Retinal pigment epithelial cell (primary cell): ENCODE results near the gene GLCE.
"Not testable (repeated sequence)": the region's sequence is repeated elsewhere in the genome, so short reads cannot be mapped to it uniquely, and the experiment has no call there.

ENCODE experiments used
- DNase-seq: peaks from one replicate; pipeline ENCODE4 v3.0.0-alpha.2; 2010; ENCODE audit warnings: low read depth
- H3K4me3 ChIP-seq: 2 replicates; pipeline ENCODE4 v1.5.1; 2011; ENCODE audit warnings: mild to moderate bottlenecking, low read length, control low read depth, moderate library complexity
- TF ChIP-seq, protein P1 (sequence below): conservative IDR thresholded peaks from 2 replicates; pipeline ENCODE4 v1.5.1; 2011; ENCODE audit warnings: low read depth, low read length, control low read depth, inconsistent platforms

The GLCE gene

GRCh38 chr15:69297642-69298353 is 137.4 kb downstream of the GLCE start:
- no peak for DNase-seq
- TF ChIP-seq, protein P1, sequence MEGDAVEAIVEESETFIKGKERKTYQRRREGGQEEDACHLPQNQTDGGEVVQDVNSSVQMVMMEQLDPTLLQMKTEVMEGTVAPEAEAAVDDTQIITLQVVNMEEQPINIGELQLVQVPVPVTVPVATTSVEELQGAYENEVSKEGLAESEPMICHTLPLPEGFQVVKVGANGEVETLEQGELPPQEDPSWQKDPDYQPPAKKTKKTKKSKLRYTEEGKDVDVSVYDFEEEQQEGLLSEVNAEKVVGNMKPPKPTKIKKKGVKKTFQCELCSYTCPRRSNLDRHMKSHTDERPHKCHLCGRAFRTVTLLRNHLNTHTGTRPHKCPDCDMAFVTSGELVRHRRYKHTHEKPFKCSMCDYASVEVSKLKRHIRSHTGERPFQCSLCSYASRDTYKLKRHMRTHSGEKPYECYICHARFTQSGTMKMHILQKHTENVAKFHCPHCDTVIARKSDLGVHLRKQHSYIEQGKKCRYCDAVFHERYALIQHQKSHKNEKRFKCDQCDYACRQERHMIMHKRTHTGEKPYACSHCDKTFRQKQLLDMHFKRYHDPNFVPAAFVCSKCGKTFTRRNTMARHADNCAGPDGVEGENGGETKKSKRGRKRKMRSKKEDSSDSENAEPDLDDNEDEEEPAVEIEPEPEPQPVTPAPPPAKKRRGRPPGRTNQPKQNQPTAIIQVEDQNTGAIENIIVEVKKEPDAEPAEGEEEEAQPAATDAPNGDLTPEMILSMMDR, result no peak

DNA sequence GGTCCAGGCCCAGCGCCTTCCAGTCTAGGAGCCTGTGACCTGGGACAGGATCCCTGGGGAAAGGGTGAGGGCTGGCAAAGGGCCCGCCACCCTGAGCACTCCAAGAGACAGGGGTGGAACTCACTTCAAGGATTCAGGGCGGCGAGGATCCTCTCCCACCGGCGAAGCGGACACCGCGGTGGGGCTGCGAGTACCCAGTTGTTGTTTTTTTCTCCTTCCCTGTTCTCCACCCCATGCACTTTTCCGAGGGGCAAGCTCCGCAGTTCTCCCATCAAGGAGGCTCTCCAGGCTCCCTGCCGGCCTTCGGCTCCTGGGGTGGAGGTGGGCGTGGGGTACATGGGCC is 137.9 kb downstream of the GLCE start:
- no peak for DNase-seq
- TF ChIP-seq, protein P1, result no peak

More at GRCh38 chr15:69297642-69298353, 137.4 kb downstream of the GLCE start:
- no peak overlapping the region for H3K4me3 ChIP-seq

GRCh38 chr15:69298697-69299441 is 138.4 kb downstream of the GLCE start, which contains the start of gene PAQR5:
PAQR5 (plus strand) TSS chr15:69298912; CDS start chr15:69360081, 61,169 bp downstream.
- peak within 1 kb of the TSS; percentile 42 for H3K4me3 ChIP-seq
- TF ChIP-seq, protein P1, result no peak
- no peak for DNase-seq

More for the DNA sequence above, 137.9 kb downstream of the GLCE start:
- peak overlapping the region; percentile 42 for H3K4me3 ChIP-seq

DNA sequence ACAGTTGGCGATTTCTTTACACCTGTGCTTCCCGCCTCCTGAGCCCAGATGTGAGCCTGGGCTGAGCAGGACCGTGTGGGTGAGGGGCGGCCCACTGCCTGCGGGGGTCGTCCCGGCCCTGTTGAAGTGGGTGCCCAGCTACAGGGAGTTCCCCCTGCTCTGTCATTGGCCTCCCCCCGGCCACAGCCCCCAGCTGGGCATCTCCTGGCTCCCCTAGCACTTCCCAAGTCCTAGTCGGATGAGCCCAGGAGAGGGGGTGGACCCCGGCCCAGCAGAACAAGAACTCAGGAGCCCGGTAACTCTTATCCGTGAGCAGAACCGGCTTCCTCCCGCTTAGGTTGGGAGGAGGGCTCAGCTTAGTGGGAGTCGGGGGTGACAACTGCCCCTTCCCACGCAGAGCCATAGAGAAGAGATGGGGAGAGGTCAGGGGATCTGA is 139.0 kb downstream of the GLCE start:
- TF ChIP-seq, protein P1, result no peak
- no peak overlapping the region for H3K4me3 ChIP-seq
- no peak for DNase-seq

DNA sequence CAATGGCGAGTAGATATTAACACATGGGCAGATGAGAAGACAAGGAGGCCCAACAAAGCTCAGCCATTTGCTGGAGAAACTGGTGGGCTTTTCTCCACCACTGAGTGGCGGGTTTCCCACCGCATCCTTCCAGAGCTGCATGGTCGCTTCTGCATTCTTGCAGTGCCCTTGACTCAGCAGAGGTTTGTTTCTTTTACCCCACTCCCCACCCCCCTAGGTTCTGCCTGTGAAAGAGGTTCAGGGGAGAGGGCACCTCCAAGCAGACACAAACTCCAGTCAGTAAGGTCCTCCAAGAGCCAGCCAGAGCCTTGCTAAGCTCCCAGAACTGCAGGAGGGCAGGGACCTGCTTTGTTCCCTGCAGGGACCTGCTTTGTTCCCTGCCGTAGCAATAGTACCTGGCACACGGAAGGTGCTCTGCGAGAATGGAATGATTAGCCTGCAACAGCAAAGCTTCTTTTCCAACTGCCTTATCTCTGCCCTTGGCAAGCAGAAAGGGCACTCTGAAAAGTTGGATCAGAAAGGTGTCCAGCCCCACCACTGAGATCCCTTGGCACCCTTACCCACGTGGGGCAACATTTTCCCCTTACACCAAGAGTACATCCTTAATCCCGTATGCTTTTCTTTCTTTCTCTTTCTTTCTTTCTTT is 139.6 kb downstream of the GLCE start:
- TF ChIP-seq, protein P1, result no peak
- H3K4me3 ChIP-seq, result no peak overlapping the region
- DNase-seq, result no peak

GRCh38 chr15:69301101-69301500 is 140.7 kb downstream of the GLCE start:
- not testable (repeated sequence) for DNase-seq

DNA sequence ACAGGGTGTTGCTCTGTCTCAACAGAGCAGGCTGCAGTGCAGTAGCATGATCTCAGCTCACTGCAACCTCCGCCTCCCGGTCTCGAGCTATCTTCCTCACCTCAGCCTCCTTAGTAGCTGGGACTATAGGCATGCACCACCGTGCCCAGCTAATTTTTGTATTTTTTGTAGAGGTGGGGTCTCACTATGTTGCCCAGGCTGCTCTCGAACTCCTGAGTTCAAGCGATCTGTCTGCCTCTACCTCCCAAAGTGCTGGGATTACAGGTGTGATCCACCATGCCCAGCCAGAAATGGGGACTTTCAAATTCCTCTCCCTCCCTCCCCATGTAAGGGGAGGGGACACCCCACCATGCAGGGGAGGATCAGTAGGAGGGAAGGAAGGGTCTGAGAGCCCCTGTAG is 141.7 kb downstream of the GLCE start:
- not testable (repeated sequence) for DNase-seq, H3K4me3 ChIP-seq

More at GRCh38 chr15:69301101-69301500, 140.7 kb downstream of the GLCE start:
- not testable (repeated sequence) for H3K4me3 ChIP-seq
